HG02852 (cell line): Measurements from ENCODE around the gene PDZD11.
"Not testable (repeated sequence)": the region's sequence is repeated elsewhere in the genome, so short reads cannot be mapped to it uniquely, and the experiment has no call there.

Source experiments
- ATAC-seq: cut with Tn5 transposase; IDR thresholded peaks from one replicate; pipeline ENCODE4 v1.9.1; 2021; ENCODE audit warnings: mild to moderate bottlenecking, moderate library complexity; ENCODE audit not compliant: unreplicated experiment

PDZD11 gene

GRCh38 chrX:70257423-70258288 lies 32.1 kb downstream of the PDZD11 start:
- ATAC-seq = no peak

GRCh38 chrX:70255452-70255851 lies 34.3 kb downstream of the PDZD11 start:
- no peak for ATAC-seq

- ATAC-seq = no peak
Observed at GRCh38 chrX:70254909-70255308, 34.8 kb downstream of the PDZD11 start.

- no peak for ATAC-seq
Observed at GRCh38 chrX:70254063-70254400, 35.7 kb downstream of the PDZD11 start.

GRCh38 chrX:70253377-70254062 lies 36.2 kb downstream of the PDZD11 start:
- ATAC-seq = no peak

- ATAC-seq = no peak
Observed at GRCh38 chrX:70252491-70252890, 37.2 kb downstream of the PDZD11 start.

GRCh38 chrX:70247252-70247651 lies 42.5 kb downstream of the PDZD11 start:
- ATAC-seq = no peak

GRCh38 chrX:70244881-70245280 lies 44.8 kb downstream of the PDZD11 start:
- no peak for ATAC-seq

- not testable (repeated sequence) for ATAC-seq
Observed at GRCh38 chrX:70243601-70244000, 46.1 kb downstream of the PDZD11 start.

- no peak for ATAC-seq
Observed at GRCh38 chrX:70241501-70241900, 48.2 kb downstream of the PDZD11 start.

GRCh38 chrX:70240751-70241150 lies 49.0 kb downstream of the PDZD11 start:
- no peak for ATAC-seq
